KG1 (cell line): Measurements from ENCODE around the gene XYLT1.
"Not testable (repeated sequence)": the region's sequence is repeated elsewhere in the genome, so short reads cannot be mapped to it uniquely, and the experiment has no call there.

Experiments used
- DNase-seq: peaks from one replicate; lab custom pipeline; 2025; lab: John Stamatoyannopoulos, UW

XYLT1 gene

GRCh38 chr16:17335406-17335805 lies 135.4 kb downstream of the XYLT1 start:
- not testable (repeated sequence) for DNase-seq

- DNase-seq, result no peak
Observed at GRCh38 chr16:17334096-17334495, 136.7 kb downstream of the XYLT1 start.

- no peak for DNase-seq
Observed at GRCh38 chr16:17333229-17333628, 137.5 kb downstream of the XYLT1 start.

- no peak for DNase-seq
Observed at GRCh38 chr16:17331991-17332390, 138.8 kb downstream of the XYLT1 start.

- no peak for DNase-seq
Observed at GRCh38 chr16:17331071-17331607, 139.6 kb downstream of the XYLT1 start.

GRCh38 chr16:17330044-17330443 lies 140.7 kb downstream of the XYLT1 start:
- DNase-seq, result no peak

GRCh38 chr16:17329391-17329790 lies 141.4 kb downstream of the XYLT1 start:
- no peak for DNase-seq

- DNase-seq, result no peak
Observed at GRCh38 chr16:17328932-17329331, 141.8 kb downstream of the XYLT1 start.

GRCh38 chr16:17327664-17328335 lies 143.0 kb downstream of the XYLT1 start:
- no peak for DNase-seq

- no peak for DNase-seq
Observed at GRCh38 chr16:17325476-17326143, 145.2 kb downstream of the XYLT1 start.

GRCh38 chr16:17324451-17324850 lies 146.3 kb downstream of the XYLT1 start:
- no peak for DNase-seq

GRCh38 chr16:17323171-17323570 lies 147.6 kb downstream of the XYLT1 start:
- DNase-seq, result no peak

GRCh38 chr16:17321824-17322223 lies 148.9 kb downstream of the XYLT1 start:
- DNase-seq, result no peak

- no peak for DNase-seq
Observed at GRCh38 chr16:17320009-17320408, 150.8 kb downstream of the XYLT1 start.

- no peak for DNase-seq
Observed at GRCh38 chr16:17318238-17318637, 152.5 kb downstream of the XYLT1 start.

- DNase-seq, result no peak
Observed at GRCh38 chr16:17316005-17316404, 154.8 kb downstream of the XYLT1 start.

- DNase-seq, result no peak
Observed at GRCh38 chr16:17313793-17314547, 156.8 kb downstream of the XYLT1 start.

- DNase-seq, result no peak
Observed at GRCh38 chr16:17313085-17313611, 157.6 kb downstream of the XYLT1 start.

- no peak for DNase-seq
Observed at GRCh38 chr16:17312094-17312710, 158.6 kb downstream of the XYLT1 start.

- no peak for DNase-seq
Observed at GRCh38 chr16:17311333-17312093, 159.2 kb downstream of the XYLT1 start.

- DNase-seq, result no peak
Observed at GRCh38 chr16:17309510-17309909, 161.2 kb downstream of the XYLT1 start.
